ENCODE measurements around the gene ZNF428. TPM values are rescaled to one million over a fixed set of nuclear protein-coding genes. Genes with fewer than 3 reads are reported as not detected.

ZNF428 gene
- total and polyA plus RNA-seq, 7 donors: 12.4 to 39.0 (median 27.9) TPM

GRCh38 chr19:43634068-43634467 lies 14.6 kb upstream of the ZNF428 start:
- no peak for ATAC-seq
- Histone ChIP-seq H3K27me3 (ENCODE audit: insufficient read depth in 3 of 3, low read length in 2 of 3) (peaks cover 0 to under 1% (median 0%) of the 10 kb centered on the region in 3 donors), H3K4me3 (no peak overlapping the region), H3K4me1 (no peaks in the 10 kb centered on the region), H3K36me3 (ENCODE audit: insufficient read depth in 1 of 2, low read depth in 1 of 2) (no peaks in the 10 kb centered on the region), H3K9me3 (no peaks in the 10 kb centered on the region), H3K27ac (no peak overlapping the region)
- no peak for TF ChIP-seq CTCF (IDR thresholded peaks at IDR 0.05)
- WGBS, 3 donors: 80 to 84% (median 81%) methylated on average over 5 of the region's 5 CpGs
- DNase-seq: no peak
- intact Hi-C loops (cut with DNase I): no loop called here

DNA sequence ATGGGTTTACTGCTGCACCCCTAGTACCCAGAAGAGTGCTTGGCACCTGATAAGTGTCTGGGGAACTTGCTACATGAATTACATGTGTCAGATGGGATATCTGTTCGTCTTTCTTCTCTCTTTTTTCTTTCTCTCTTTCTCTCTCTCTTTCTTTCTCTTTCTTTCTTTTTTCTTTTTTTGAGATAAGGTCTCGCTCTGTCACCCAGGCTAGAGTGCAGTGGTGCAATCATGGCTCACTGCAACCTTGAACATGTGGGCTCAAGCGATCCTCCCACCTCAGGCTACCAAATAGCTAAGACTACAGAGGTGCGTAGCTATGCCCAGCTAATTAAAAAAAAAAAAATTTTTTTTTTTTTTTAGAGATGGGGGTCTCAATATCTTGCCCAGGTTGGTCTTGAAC lies 14.1 kb upstream of the ZNF428 start:
- WGBS, 3 donors: 87 to 91% (median 89%) methylated on average over 4 of the region's 4 CpGs
- H3K27ac ChIP-seq: no peak overlapping the region
- no peaks in the 10 kb centered on the region for H3K27me3 ChIP-seq (ENCODE audit: insufficient read depth in 3 of 3, low read length in 2 of 3)
- intact Hi-C loops (cut with DNase I): no loop called here
- no peak for ATAC-seq
- no peak for TF ChIP-seq CTCF (IDR thresholded peaks at IDR 0.05)
- no peak overlapping the region for H3K4me3 ChIP-seq
- DNase-seq: no peak
- H3K36me3 ChIP-seq (ENCODE audit: insufficient read depth in 1 of 2, low read depth in 1 of 2): no peaks in the 10 kb centered on the region
- no peaks in the 10 kb centered on the region for H3K4me1 ChIP-seq
- no peaks in the 10 kb centered on the region for H3K9me3 ChIP-seq

DNA sequence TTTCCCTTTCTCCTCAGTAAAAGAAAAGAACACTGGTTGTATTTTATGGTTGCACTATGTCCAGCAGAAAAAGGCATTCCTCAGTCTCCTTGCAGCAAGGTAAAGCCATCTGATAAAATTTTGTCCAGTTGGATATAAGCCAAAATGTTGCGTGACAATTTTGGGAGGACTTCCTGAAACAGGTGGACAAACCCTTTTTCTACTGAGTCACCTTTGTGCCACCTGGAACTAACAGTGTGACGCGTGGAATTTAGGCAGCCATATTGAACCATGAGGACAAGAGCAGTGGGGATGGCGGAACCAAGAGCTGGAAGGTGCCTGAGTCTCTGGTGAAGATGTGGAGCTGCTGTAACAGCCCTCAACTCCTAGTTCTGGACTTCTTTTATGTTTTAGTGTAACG lies 12.1 kb upstream of the ZNF428 start:
- DNase-seq: no peak
- H3K36me3 ChIP-seq (ENCODE audit: insufficient read depth in 1 of 2, low read depth in 1 of 2): no peaks in the 10 kb centered on the region
- H3K4me3 ChIP-seq: no peak overlapping the region
- no peak for ATAC-seq
- intact Hi-C loops (cut with DNase I): no loop called here
- no peaks in the 10 kb centered on the region for H3K27me3 ChIP-seq (ENCODE audit: insufficient read depth in 3 of 3, low read length in 2 of 3)
- 81 to 95% (median 85%) methylated on average over 5 of the region's 5 CpGs for WGBS, 3 donors
- H3K9me3 ChIP-seq: no peaks in the 10 kb centered on the region
- no peak for TF ChIP-seq CTCF (IDR thresholded peaks at IDR 0.05)
- no peaks in the 10 kb centered on the region for H3K4me1 ChIP-seq
- H3K27ac ChIP-seq: no peak overlapping the region

- no peaks in the 10 kb centered on the region for H3K36me3 ChIP-seq (ENCODE audit: insufficient read depth in 1 of 2, low read depth in 1 of 2)
- no peak for DNase-seq
- H3K4me3 ChIP-seq: no peak overlapping the region
- no peaks in the 10 kb centered on the region for H3K9me3 ChIP-seq
- no peak for ATAC-seq
- TF ChIP-seq CTCF (IDR thresholded peaks at IDR 0.05): no peak
- 56 to 73% (median 62%) methylated on average over 3 of the region's 3 CpGs for WGBS, 3 donors
- intact Hi-C loops (cut with DNase I): no loop called here
- H3K4me1 ChIP-seq: peaks cover 3% of the 10 kb centered on the region
- H3K27ac ChIP-seq: no peak overlapping the region
- H3K27me3 ChIP-seq (ENCODE audit: insufficient read depth in 3 of 3, low read length in 2 of 3): no peaks in the 10 kb centered on the region
Observed at GRCh38 chr19:43628646-43629326, 9.4 kb upstream of the ZNF428 start.

GRCh38 chr19:43626838-43627237 lies 7.4 kb upstream of the ZNF428 start:
- peaks cover 3% of the 10 kb centered on the region for H3K4me1 ChIP-seq
- intact Hi-C loops (cut with DNase I): no loop called here
- no peak overlapping the region for H3K4me3 ChIP-seq
- H3K27ac ChIP-seq: no peak overlapping the region
- DNase-seq (no peak), ATAC-seq (no peak)
- H3K9me3 ChIP-seq: no peaks in the 10 kb centered on the region
- TF ChIP-seq CTCF (IDR thresholded peaks at IDR 0.05): no peak
- no peaks in the 10 kb centered on the region for H3K27me3 ChIP-seq (ENCODE audit: insufficient read depth in 3 of 3, low read length in 2 of 3)
- 53 to 61% (median 61%) methylated on average over 17 of the region's 17 CpGs for WGBS, 3 donors
- no peaks in the 10 kb centered on the region for H3K36me3 ChIP-seq (ENCODE audit: insufficient read depth in 1 of 2, low read depth in 1 of 2)

Measured in psoas muscle (tissue), 8 donors.